K562 (cell line): ENCODE data around the gene ZNF462. TPM values are rescaled to one million over a fixed set of nuclear protein-coding genes. Genes with fewer than 3 reads are reported as not detected.

Experiments used
- ATAC-seq: fragments of 200-7000 bp; cut with Tn5 transposase; 3 replicates; pipeline ENCODE4 v1.9.1; 2020; ENCODE audit warnings: moderate library complexity
- BruUV-seq: library from RNA; stranded (reverse); fragments of 400-500 nt; replicated peaks from 2 replicates; lab custom pipeline; 2021; lab: Mats Ljungman, UMichigan
- CTCF ChIA-PET: fragments of 300-600 bp; formaldehyde crosslinking; extraction: SDS; loops from one replicate; lab custom pipeline; 2021; ENCODE audit warnings: low intra/inter-chr PET ratio; lab: Yijun Ruan, JAX
- POLR2A ChIA-PET: fragments of 300-600, 350-650 bp; sonication (Branson Sonifier 250); formaldehyde crosslinking; extraction: SDS; loops from one replicate; lab custom pipeline; 2021; ENCODE audit warnings: antibody characterized with exemption, inconsistent platforms; lab: Yijun Ruan, JAX
- DNase-seq, 4 experiments: peaks; one replicate each; pipeline versions ENCODE4 v3.0.0 to v3.0.0-alpha.2; 2011 to 2018; ENCODE audit warnings: low spot score in 3 of 4, mixed read lengths in 3 of 4; ENCODE audit errors: extremely low read depth in 1 of 4
- FAIRE-seq: peaks from 2 replicates; lab custom pipeline; 2011; peaks lifted over from hg19 to GRCh38; lab: Jason Lieb, UNC
- H2AFZ ChIP-seq: 2 replicates; pipeline ENCODE4 v1.6.0; 2011; ENCODE audit warnings: low read depth, low read length, control low read depth, inconsistent platforms
- H3K27ac ChIP-seq: fragments of 200-600 bp; 3 replicates; pipeline ENCODE4 v1.8.0; 2011; ENCODE audit warnings: low read depth, mild to moderate bottlenecking, control low read depth, inconsistent platforms, low read length, moderate library complexity, mixed read lengths; ENCODE audit errors: extremely low read depth
- H3K27me3 ChIP-seq, 2 experiments: fragments of 300-600 bp in 1 of 2; 2 replicates in 1 of 2; 3 replicates in 1 of 2; pipeline versions ENCODE4 v1.6.0 to v1.8.0; 2011; ENCODE audit warnings: inconsistent platforms in 2 of 2, low read length in 2 of 2, mild to moderate bottlenecking in 1 of 2, mixed read lengths in 1 of 2, moderate library complexity in 1 of 2; ENCODE audit not compliant: control insufficient read depth in 2 of 2, insufficient read depth in 2 of 2
- H3K36me3 ChIP-seq: fragments of 300-600 bp; 3 replicates; pipeline ENCODE4 v1.8.0; 2011; ENCODE audit warnings: mild to moderate bottlenecking, low read length, inconsistent platforms; ENCODE audit not compliant: control insufficient read depth, insufficient read depth
- H3K4me1 ChIP-seq, 2 experiments: fragments of 200-600 bp in 1 of 2; replicated peaks in 1 of 2; 2 replicates in 1 of 2; 3 replicates in 1 of 2; pipeline versions ENCODE4 v1.5.1 to v1.8.0; 2011; ENCODE audit warnings: inconsistent platforms in 2 of 2, low read length in 2 of 2, mild to moderate bottlenecking in 1 of 2, mixed read lengths in 1 of 2, moderate library complexity in 1 of 2; ENCODE audit not compliant: control insufficient read depth in 2 of 2, insufficient read depth in 2 of 2
- H3K4me2 ChIP-seq: 2 replicates; pipeline ENCODE4 v1.6.1; 2011; ENCODE audit warnings: low read length, control low read depth, inconsistent platforms, mixed read lengths; ENCODE audit not compliant: insufficient read depth
- H3K4me3 ChIP-seq: fragments of 200-600 bp; sonication (generic), shearing (Covaris generic); 2 replicates; pipeline ENCODE4 v1.5.1; 2016; ENCODE audit warnings: control low read depth, inconsistent platforms
- H3K79me2 ChIP-seq: fragments of 200-600 bp; 3 replicates; pipeline ENCODE4 v1.8.0; 2011; ENCODE audit warnings: low read length, inconsistent platforms; ENCODE audit not compliant: control insufficient read depth, insufficient read depth
- H3K9ac ChIP-seq, 2 experiments: 2 replicates each; pipeline versions ENCODE4 v1.6.0 to v1.6.1; 2011; ENCODE audit warnings: low read depth in 2 of 2, low read length in 2 of 2, control low read depth in 1 of 2, inconsistent platforms in 1 of 2, mild to moderate bottlenecking in 1 of 2, mixed read lengths in 1 of 2; ENCODE audit not compliant: insufficient read depth in 1 of 2
- H3K9me1 ChIP-seq: one replicate; pipeline ENCODE4 v1.6.0; 2011; ENCODE audit warnings: inconsistent platforms, mild to moderate bottlenecking, low read length, moderate library complexity; ENCODE audit not compliant: control insufficient read depth, insufficient read depth
- H3K9me3 ChIP-seq: replicated peaks from 2 replicates; pipeline ENCODE4 v1.5.1; 2011; ENCODE audit warnings: low read depth, low read length, inconsistent platforms; ENCODE audit not compliant: control insufficient read depth, insufficient read depth
- H4K20me1 ChIP-seq: replicated peaks from 2 replicates; pipeline ENCODE4 v1.6.1; 2011; ENCODE audit warnings: low read length, inconsistent platforms, mixed read lengths; ENCODE audit not compliant: control insufficient read depth, insufficient read depth
- ARID3B ChIP-seq: fragments of 250-450 bp; sonication (Bioruptor Pico); IDR thresholded peaks from 2 replicates; pipeline ENCODE4 v1.4.0; 2020; ENCODE audit warnings: borderline replicate concordance
- EGR1 ChIP-seq: fragments of 450-650 bp; conservative IDR thresholded peaks from 2 replicates; pipeline ENCODE4 v1.6.1; 2017; ENCODE audit warnings: mild to moderate bottlenecking
- FOSL1 ChIP-seq: fragments of 200-800 bp; sonication (Bioruptor generic); conservative IDR thresholded peaks from 2 replicates; pipeline ENCODE4 v1.6.1; 2016; ENCODE audit warnings: missing genetic modification characterization, missing compliant biosample characterization
- L3MBTL2 ChIP-seq: fragments of 450-650 bp; IDR thresholded peaks from 2 replicates; pipeline ENCODE4 v1.6.1; 2016; ENCODE audit warnings: mild to moderate bottlenecking, moderate library complexity
- TSC22D4 ChIP-seq: fragments of 450-650 bp; IDR thresholded peaks from 2 replicates; pipeline ENCODE4 v1.6.1; 2016; ENCODE audit warnings: missing genetic modification characterization, missing biosample characterization, control low read depth
- ZNF436 ChIP-seq: fragments of 250-450, 450-650 bp; sonication (Bioruptor Pico); formaldehyde crosslinking; IDR thresholded peaks from 2 replicates; pipeline ENCODE4 v1.7.0; 2020; ENCODE audit warnings: mild to moderate bottlenecking
- WGBS: fragments of 100-300 bp; shearing (Covaris generic); methylation state at CpG from one replicate; pipeline ENCODE4 v1.1.6; 2016; ENCODE audit warnings: low coverage, mixed read lengths; ENCODE audit not compliant: insufficient coverage; ENCODE audit errors: missing lambda C conversion rate; 5-methylcytosine and 5-hydroxymethylcytosine counted together
- in situ Hi-C: fragments of 300-500 bp; cut with MboI; formaldehyde crosslinking; loops from 4 replicates; pipeline ENCODE4 v1.15.0; 2018; ENCODE audit warnings: inconsistent platforms, mixed read lengths
- intact Hi-C: fragments of 100-400 bp; cut with micrococcal nuclease; formaldehyde crosslinking; loops from 2 replicates; pipeline ENCODE4 v1.14.2; 2022
- polyA plus RNA-seq, 8 experiments: library from polyadenylated mRNA; depleted of rRNA in 4 of 8; stranded (reverse) in 5 of 8; unstranded in 3 of 8; fragments of >200 nt; fragmentation: Nextera tagmentation in 2 of 8; fragmentation: Illumina TruSeq in 1 of 8; extraction: Ambion mirVana in 2 of 8; extraction: Trizol in 1 of 8; gene quantifications; 2 replicates each; pipeline versions ENCODE4 v1.2.1 to v1.2.3, GENCODE V29; 2011 to 2014; ENCODE audit warnings: inconsistent platforms in 1 of 8, missing spikeins in 1 of 8
- total RNA-seq, 7 experiments: library from RNA; depleted of rRNA in 6 of 7; stranded (reverse); fragments of >200 nt in 6 of 7; fragmentation: Illumina TruSeq in 2 of 7; extraction: Trizol in 2 of 7; gene quantifications; 2 replicates each; pipeline versions ENCODE4 v1.2.1 to v1.2.3, GENCODE V29; 2011 to 2021; ENCODE audit warnings: low replicate concordance in 1 of 7
- TF ChIP-seq, protein P1 (sequence below): fragments of 250-450 bp; sonication (Bioruptor Pico); IDR thresholded peaks from 2 replicates; pipeline ENCODE4 v1.8.0; 2021; ENCODE audit warnings: moderate library complexity, mild to moderate bottlenecking, inconsistent platforms
- TF ChIP-seq, protein P2 (sequence below): fragments of 200-800 bp; sonication (Bioruptor generic); IDR thresholded peaks from 2 replicates; pipeline ENCODE4 v1.6.1; 2017; ENCODE audit warnings: missing genetic modification characterization, missing compliant biosample characterization

The ZNF462 gene
- total and polyA plus RNA-seq, 9 of the 15 experiments (the other 6 are each of a cell fraction or from before 2014, with no cell fraction given): 0.20 TPM; not detected in 8

DNA sequence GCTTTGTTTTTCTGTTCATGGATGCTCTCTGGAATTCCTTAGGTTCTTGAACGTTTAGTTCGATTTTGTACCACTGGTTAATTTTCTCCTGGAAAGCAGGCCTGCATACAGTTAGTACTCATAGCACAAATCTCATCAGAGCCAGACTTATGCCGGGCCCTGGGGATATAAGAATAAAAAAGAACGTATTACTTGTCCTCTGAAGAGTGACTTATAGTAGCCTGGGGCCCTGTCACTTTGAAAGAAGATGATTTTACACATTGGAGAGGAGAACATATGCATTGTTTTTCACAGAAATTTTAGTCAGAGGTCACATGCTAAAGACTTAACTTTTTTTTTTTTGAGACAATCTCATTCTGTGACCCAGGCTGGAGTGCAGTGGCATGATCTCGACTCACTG lies 50.3 kb downstream of the ZNF462 start:
- no peaks in the 10 kb centered on the region for H3K9me1 ChIP-seq
- DNase-seq (no peak), FAIRE-seq (no peak), ATAC-seq (no peak)
- in situ Hi-C loops (no loop called here), intact Hi-C loops (no loop called here)
- no peak overlapping the region for H3K27ac ChIP-seq
- H4K20me1 ChIP-seq: no peaks in the 10 kb centered on the region
- WGBS: 2% methylated on average over 5 of the region's 5 CpGs
- H3K4me2 ChIP-seq: no peak overlapping the region
- TF ChIP-seq TSC22D4: no peak
- TF ChIP-seq, protein P1, sequence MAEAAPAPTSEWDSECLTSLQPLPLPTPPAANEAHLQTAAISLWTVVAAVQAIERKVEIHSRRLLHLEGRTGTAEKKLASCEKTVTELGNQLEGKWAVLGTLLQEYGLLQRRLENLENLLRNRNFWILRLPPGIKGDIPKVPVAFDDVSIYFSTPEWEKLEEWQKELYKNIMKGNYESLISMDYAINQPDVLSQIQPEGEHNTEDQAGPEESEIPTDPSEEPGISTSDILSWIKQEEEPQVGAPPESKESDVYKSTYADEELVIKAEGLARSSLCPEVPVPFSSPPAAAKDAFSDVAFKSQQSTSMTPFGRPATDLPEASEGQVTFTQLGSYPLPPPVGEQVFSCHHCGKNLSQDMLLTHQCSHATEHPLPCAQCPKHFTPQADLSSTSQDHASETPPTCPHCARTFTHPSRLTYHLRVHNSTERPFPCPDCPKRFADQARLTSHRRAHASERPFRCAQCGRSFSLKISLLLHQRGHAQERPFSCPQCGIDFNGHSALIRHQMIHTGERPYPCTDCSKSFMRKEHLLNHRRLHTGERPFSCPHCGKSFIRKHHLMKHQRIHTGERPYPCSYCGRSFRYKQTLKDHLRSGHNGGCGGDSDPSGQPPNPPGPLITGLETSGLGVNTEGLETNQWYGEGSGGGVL: no peak
- no peak for TF ChIP-seq FOSL1 (tag)
- TF ChIP-seq, protein P2, sequence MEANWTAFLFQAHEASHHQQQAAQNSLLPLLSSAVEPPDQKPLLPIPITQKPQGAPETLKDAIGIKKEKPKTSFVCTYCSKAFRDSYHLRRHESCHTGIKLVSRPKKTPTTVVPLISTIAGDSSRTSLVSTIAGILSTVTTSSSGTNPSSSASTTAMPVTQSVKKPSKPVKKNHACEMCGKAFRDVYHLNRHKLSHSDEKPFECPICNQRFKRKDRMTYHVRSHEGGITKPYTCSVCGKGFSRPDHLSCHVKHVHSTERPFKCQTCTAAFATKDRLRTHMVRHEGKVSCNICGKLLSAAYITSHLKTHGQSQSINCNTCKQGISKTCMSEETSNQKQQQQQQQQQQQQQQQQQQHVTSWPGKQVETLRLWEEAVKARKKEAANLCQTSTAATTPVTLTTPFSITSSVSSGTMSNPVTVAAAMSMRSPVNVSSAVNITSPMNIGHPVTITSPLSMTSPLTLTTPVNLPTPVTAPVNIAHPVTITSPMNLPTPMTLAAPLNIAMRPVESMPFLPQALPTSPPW (CRISPR knock-in tag): no peak
- no peak for TF ChIP-seq ARID3B
- no peak for TF ChIP-seq ZNF436 (CRISPR knock-in tag)
- TF ChIP-seq EGR1: no peak
- TF ChIP-seq L3MBTL2: no peak
- no peaks in the 10 kb centered on the region; the same call in 1 of the 2 replicates for H3K9me3 ChIP-seq
- no peaks in the 10 kb centered on the region for H3K4me1 ChIP-seq
- no TSS peak for BruUV-seq
- no peak overlapping the region for H3K4me3 ChIP-seq
- H3K36me3 ChIP-seq: no peaks in the 10 kb centered on the region
- H3K9ac ChIP-seq: no peak overlapping the region
- ChIA-PET CTCF (no interaction called here), POLR2A (no interaction called here)
- no peak overlapping the region for H2AFZ ChIP-seq
- no peaks in the 10 kb centered on the region for H3K27me3 ChIP-seq
- H3K79me2 ChIP-seq: no peaks in the 10 kb centered on the region
